Glomerular visceral epithelial cell (primary cell): ENCODE results near the gene SENP1.

ENCODE experiments used
- DNase-seq: peaks from one replicate; pipeline ENCODE4 v3.0.0-alpha.2; 2016; ENCODE audit errors: extremely low spot score

Gene SENP1

DNA sequence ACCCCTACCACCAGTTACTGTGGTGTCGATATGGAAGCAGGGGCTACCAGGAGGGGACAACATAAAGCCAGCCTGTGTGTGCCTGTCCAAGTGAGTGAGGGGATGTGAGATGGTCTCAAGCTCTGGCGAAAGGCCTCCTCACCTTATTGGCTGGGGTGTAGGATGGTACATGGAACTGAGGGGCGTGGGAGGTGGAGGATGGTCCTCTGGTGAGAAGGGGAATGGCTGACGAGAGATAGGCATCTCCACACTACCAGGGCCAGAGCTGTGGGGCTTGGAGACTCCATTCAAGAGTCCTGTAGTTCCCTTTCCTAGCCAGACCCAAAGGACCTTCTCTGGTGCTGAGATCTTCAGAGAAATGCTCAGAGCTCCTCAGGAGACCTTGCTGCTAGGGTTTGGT lies 69.1 kb downstream of the SENP1 start:
- no peak for DNase-seq

DNA sequence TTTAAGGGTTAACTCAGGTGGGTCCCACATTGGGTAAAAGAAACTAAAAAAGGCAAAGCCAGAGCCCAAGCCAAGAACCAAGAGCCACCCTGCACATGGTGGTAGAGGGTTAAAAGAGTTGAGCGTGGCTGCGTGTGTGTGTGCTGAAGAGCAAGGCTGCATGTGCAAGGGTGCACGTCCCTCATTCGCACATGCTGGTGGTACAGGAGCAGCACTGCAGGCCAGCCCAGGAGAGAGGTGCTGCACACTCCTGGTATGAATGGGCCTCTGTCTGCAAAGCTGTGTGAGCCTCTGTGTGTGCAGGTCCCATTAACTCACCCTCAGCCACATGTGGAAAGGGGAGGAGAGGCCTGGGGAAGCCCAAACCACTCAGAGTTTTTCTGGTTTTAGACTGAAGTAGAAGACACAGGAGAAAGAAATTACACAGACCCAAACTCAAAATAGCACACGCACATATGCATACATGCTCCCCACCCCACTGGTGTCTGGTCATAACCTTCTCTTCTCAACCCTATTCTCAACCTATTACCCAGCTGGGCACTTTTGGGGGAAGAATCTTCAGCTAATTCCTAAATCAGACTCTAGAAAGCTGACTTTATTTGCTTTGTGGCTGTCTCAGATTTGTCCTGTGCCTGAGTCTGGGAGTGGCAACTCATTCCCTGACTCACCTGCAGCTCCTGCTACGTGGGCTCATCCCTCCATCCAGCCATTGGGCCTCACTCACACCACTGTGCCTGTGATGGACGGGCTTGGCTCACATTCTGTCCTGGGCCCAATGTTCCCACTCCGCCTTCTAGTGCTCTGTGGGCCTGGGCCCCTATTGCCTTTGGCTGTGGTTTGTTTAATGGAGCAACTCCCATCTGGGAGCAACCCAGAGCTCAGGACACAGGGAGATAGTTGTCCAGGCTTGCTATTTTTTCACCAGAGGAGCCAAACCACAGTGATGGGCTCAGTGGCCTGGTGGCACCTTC lies 70.8 kb downstream of the SENP1 start:
- DNase-seq, result no peak

DNA sequence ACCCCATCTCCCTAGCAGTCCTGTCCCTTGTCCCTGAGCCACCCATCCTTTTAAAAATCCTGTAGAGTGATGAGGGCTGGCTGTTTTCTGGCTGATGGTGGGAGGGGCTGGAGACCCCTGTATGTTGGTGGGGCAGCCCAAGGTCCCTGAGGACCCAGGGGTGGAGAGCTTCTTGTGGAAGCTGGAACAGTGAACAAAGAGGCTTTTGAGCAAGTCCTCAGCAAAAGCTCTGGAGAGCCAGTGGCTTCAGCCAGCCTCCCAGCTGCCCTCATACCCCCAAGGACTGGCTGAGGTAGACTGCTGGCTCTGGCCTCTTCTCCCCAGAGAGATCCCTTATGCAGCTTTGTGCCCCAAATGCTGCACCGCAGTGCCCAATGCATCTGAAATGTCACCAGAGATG lies 72.4 kb downstream of the SENP1 start:
- no peak for DNase-seq

DNA sequence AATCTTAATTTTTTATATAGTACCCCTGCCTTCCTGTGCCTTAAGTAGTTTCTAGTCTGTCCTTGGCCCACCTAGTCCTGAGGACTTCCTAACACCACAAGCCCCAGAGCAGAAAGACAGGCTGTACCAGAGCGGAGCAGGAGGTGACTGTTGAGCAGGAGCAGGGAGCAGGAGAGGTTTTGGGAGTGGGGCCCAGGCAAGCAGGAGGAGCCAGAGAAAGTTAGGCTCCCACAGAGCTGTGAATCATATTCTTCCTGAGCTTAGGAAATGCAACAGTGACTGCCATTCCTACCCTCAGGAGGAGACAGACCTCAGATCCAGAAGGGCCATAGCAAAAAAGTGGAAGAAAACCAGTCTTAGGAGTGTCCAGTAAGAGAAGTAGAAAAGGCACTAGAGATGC lies 73.3 kb downstream of the SENP1 start:
- no peak for DNase-seq

DNA sequence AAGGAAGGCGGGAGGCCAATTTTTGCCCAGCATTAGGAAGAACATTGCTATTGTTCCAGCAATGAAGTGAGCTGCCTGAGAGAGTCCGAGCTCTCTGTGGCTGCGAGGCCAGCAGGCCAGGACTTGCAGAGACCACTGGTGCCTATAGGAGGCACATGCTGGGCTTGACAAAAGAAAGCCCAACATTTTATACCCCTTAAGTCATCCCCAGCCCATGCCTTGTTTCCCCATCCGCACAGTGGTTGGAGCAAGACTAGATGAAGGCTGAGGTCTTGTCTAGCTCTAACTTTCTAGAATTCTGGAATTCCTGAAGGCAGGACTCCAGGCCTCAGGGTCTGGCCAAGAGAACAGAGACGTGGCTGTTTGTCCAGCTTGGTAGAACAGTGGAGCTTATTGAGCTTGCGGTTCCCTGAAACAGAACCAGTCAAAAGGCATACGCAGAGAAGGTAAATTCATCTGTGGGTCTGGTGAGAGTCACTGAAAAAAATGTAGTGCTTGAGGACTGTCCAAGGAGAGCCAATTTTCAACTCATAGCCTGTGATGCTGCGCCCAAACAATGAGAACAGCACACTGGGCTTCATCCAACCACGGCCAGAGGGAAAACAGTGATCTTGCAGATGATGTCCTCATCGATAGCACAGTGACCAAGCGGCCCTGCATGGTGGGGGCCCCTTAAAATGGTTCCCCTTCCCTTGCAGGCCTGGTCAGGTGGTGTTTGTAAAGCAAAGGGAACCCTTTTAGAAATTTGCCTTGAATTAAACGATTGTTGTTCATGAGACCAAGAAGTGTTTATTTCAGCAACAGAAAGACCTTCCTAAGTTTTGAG lies 74.5 kb downstream of the SENP1 start:
- no peak for DNase-seq

DNA sequence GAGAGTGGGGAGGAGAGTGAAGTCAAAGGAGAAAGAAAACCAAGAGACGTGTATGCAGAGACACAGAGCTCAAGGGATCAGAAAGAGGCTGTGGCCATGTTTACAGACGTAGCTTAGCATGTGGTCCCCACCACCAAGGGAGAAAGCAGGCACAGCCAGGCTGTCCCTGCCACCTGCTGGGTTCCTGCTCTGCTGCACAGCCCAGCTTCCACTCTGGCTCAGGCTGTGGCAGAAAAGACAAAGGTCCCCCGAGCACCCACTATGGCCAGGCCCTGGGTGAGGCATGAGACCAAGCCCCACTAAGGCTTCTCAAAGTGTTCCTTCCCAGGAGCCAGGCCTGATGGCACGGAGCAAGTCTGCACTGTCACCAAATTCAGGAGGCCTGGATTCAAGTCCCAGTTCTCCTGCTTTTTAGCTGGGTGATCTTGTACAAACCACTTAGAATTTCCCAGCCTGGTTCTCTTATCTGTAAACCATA lies 75.7 kb downstream of the SENP1 start:
- DNase-seq, result no peak

DNA sequence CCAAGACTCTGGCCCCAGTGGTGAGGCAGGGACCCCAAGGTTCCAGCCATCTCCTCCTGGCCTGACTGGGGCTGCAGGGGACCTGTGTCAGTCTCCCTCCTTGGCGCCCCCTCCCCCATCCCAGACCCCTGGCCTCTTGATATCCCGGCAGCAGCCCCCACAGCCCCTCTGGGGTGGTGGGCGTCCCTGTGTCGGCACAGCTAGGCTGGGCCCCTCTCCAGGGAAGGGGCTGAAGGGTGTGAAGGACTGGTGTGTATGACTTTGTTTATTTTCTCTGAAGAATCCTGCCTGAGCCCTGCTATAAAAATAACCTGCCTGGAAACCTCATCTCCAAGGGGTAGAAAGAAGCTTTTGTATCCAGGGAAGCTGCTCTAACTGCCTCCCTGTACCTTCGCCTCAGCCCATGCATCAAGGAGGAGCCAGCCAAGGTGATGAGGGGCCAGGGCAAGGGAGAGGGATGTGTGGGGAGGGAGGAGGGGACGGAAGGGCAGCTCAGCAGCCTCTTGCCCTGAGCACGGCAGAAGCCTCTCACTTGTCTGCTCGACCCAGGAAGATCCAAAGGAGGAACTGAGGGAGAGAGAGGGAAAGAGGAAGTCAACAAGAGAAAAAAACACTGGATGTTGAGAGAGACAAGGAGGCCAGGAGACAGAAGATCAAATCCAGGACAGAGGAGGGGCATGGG lies 76.2 kb downstream of the SENP1 start:
- no peak for DNase-seq

DNA sequence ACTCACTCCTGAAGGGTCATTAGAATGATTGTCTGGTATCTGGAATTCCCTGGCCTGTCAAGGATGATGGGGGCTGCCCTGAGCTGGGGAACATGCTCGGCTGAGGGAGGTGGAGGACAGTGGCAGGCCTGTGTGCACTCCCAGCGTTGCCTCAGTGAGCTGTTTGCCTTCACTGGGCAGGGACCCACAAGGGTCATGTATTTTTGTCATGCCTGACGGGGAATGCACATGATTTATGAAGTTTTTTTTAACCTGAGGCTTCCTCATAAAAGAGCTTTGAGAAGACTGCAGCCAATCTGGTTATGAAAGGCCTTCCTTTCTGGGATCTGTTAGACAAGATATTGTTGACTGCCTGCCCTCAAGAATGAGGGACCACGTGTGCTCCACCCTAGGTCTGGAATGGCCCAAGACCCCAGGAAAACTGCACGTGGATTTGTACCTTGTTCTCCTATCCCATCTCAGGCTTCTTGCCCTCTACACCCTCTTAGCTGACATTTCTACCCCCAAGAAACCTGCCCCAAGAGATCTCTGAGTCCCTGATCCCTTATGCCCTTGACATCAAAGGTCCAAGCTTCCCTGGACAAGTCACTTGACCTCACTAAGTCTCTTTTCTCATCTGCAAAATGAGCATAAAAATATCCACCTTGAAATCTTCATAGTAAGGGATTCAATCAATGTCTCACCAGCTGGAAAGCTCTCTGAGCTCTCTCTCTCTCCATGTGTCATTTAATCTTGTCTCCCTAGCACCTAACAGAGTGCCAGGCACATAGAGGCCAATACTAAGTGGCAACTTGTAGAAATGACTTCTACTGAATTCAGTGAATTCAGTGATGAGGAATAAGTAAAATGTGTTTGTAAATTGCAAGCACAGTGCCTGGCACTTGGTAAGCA lies 77.1 kb downstream of the SENP1 start:
- DNase-seq, result no peak

DNA sequence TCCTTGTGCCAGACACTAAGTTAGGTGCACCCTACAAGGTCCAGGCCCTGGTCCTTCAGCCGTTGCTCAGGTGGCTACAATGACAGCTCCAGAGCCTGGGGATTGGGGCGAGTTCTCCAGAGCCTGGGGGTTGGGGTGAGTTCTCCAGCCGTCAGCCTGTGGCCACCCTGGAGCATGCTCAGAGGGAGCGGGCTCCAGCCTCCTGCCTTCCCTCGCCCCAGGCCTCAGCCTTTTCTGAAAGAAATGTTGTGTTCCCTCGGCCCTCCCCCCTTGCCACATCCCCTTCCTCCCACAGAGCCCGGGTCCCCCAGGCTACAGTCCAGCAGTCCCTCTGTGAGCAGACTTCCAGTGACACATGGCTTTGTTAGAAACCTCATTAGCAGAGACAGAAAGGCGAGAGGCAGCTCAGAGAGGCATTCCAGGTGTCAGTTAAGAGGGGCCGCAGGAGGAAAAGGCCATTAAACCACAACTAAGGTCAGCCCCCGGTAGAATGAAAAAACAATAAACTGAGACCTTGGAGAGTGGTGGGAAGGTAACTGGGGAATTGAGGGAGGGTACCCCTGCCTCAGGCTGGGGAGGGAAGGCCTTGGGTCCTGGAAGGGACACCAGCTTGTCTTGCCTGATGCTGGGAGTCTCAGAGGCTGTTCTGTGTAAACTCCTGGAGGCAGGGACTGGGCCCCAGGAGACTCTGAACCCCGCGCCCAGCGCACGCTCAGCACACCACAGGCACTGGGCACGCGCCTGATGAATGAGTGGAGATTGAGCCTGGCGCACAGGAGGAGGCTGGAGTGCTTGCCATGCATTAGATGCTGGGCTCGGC lies 78.5 kb downstream of the SENP1 start:
- no peak for DNase-seq

DNA sequence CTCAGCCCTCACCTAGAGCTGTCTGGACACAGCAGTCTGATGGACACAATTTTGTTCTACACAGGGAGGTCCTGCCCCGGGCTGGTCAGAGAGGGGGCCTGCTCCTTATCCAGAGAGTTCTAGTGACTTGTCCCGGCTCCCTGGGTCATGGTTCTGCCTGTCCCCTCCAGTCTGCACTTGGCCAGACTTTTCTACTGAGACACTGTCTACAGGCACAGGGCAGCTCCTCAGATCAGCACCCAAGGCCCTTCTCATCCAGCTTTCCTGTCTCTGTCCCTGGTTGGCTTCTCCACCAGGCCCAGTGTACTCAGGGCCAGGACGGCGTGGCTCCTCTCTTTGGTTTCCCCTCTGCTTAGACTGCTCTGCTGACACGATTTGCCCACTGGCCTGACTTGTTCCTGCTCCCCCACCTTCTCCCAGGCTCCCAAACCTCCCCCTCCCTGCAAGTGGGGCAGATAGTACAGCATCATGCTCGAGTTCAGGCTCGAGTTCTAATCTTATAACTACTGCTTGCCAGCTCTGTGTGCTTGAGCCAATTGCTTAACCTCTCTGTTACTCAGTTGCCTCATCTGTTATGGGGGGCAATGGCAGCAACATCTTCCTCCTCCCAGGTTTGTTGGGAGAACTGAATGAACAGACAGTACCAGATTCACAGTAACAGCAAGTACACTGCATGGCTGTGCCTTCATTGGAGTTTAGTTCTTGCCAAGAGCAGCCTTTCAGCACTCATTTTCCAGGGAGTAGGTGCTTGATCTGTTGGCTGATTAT lies 79.6 kb downstream of the SENP1 start:
- DNase-seq, result no peak

DNA sequence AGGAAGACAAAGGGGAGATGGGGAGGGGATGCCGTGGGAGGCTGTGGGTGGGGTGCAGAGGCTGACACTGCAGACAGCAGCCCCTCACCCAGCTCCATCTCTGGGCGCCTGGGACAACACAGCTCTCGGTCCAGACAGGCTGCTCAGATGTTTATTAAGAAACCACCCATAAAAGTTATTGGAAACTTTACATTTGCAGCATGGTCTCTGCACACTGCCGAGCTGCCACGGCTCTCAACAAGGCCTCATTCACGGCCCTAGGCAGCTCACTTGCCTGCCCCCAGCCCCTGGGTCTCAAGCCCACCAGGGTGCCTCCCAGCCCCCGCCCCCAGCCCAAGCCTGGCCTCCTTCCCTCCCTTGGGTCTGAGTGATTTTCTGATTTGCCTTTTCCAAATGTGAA lies 80.6 kb downstream of the SENP1 start:
- DNase-seq, result no peak

DNA sequence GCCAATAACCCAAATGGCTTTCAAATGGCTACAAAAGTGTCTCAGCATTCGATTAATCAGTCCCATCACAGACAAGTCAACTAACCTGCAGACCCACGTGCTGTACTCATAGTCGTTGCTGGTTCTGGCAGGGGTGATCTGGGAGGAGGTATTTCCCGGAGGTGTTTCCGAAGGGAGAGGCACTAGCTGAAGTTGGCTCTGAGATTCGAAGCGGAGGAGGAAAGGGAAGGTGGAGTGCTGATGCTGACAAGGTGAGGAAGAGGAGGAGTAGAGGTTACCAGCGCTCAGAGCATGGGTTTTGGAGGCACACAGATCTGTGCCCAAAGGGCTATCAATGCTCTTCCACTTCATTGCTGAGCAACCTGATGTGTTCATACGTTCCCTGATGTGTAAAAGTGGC lies 81.1 kb downstream of the SENP1 start:
- no peak for DNase-seq

DNA sequence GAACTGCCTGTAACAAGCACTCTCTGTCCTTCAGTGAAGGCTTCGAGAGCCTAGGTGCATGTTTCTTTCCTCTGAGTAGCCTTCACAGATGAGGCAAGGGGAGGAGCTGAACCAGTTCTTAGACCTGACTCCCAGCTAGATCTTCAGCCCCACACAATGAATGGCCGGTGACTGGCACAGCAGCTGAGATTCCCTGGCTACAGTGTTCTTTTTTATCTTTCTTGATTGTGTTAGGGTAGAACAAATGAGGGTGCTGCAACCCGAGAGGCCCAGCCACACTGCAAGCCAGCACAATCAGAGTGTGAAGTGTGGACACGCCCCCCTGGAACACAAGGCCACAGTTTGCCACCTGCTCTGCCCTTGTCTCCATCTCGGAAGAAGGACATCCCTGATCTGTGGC lies 82.5 kb downstream of the SENP1 start:
- DNase-seq, result no peak

DNA sequence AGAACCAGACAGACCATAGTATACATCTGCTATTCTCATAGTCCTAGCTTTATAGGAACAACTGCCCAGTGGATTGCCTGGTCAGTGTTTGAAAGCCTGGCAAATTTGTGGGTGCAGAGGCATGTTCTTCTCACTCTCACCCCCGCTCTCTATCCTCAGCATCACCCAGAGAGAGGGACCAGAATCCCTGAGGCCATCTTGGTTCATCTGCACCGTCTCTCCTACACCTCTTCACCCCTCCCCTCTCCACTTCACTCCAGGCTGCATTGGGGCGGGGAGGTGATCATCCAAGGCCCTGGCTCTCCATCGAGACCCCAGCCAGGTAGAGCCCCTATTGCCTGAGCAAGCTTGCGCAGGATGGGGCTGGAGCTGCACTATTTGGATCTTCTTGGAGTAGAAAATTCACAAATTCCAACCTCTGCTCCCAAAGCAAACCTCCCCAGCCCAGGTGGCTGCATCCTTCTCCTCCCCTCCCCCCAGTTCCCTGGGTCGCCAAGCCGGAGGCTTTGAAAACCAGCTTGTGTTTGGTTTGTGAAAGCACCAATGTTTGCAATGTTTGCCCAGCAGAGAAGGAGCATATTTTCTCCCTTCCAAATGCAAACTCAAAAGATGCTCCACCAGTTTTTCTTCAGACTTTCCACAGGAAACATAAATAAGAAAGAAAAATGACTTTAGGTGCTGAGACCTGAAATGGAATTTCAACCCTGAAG lies 83.0 kb downstream of the SENP1 start:
- no peak for DNase-seq

DNA sequence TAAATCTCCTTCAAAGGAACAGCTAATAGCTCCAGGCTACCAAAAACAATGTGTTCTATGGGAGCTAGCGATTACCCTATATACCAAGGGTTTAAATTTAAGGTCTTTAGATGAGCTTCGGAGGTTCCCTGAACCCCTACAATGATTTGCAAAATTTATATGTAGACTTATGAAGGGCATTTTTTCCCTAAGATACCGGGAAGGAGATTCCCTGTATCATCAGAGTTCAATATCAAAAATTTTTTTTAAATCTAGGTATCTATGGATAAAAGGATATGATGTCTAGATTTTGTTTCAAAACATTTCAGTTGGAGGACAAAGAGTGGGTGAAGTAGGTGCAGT lies 83.7 kb downstream of the SENP1 start:
- no peak for DNase-seq

DNA sequence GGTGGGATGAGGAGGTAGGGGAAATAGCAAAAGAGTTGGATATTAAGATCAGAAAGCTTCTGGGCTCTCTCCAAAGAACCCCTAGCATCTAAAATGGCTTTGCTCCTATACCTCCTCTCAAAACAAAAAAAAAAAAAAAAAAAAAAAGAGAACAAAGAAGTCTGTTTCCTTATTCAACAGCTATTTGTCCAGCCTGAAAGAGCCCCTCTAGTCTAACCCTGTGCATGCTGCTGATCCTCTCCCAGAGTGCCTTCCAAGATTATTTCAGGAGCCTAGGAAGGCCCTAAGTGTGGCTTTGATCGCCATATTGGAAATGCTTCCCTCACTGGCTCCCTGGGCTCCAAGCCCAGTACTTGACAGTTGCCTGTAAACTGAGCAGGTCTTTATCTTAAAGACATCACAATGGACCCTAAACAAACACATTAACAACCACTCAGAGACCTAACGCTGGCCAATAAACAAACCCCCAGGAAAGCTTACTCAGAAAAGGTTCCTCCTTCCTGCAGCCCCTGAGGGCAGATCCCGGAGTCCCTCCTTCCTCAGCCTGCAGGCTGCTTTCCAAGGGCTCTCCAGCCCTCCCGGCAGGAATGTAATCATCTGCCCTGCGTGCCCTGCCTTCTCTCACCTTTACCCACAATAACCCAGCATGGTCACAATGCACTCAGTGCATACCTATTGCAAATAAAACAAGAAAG lies 84.2 kb downstream of the SENP1 start:
- no peak for DNase-seq

DNA sequence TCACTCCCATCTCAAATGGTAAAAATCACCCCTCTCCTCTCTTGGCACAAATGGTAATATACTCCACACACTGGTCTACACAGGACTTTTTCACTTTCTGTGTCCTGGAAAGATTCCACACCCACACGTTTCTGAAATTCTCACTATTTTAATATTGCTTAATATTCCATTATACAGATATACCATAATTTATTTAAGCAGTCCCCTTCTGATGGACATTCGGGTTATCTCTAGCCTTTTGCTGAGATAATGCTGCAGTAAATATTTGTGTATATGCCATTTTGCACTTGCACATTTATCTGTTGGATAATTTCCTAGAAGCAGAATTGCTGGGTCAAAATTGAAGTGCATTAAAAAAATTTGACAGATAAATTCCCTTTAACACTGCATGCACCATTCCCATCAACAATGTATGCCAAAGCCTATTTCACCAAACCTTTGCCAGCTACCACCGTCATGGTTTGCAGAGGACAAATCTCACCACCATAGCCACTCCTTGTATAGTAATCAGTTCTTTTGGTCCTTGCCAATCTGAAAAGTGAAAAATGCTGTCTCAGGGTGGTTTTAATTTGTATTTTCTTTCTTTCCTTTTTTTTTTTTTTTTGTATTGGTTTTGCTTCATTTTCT lies 86.1 kb downstream of the SENP1 start:
- no peak for DNase-seq

DNA sequence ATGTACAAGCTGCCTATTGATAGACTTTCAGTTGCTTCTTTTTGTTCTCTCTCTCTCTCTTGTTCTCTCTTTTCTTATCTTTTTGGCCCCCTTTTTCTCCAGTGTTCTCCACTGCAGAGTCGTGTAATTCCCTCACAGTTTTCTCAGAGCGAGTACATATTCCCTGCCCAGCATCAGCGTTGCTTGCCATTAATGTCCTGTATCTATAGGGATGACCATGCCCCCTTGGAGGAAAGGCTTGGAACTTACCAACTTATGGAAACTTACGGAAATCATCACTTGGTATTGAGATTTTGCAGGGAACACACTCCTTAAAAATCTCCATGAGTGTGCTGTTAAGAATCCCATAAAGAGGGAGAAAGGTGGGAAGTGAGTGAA lies 87.3 kb downstream of the SENP1 start:
- no peak for DNase-seq
